GM13976 (cell line): ENCODE measurements around the gene NKX2-4.

ENCODE experiments used
- DNase-seq: peaks from one replicate; pipeline ENCODE4 v3.0.0; 2012; ENCODE audit warnings: low spot score
- in situ Hi-C: fragments of 300-500 bp; cut with MboI; formaldehyde crosslinking; loops from one replicate; pipeline ENCODE4 v1.12.0; 2022; ENCODE audit warnings: low sequenced_read_pairs, mixed read lengths, inconsistent platforms; ENCODE audit not compliant: unreplicated experiment
- TF ChIP-seq, protein P1 (sequence below): IDR thresholded peaks from 2 replicates; pipeline ENCODE4 v1.5.1; 2012; ENCODE audit warnings: borderline replicate concordance, mild to moderate bottlenecking; ENCODE audit not compliant: insufficient read depth; ENCODE audit errors: extremely low read depth, missing control alignments, control extremely low read depth

The NKX2-4 gene

DNA sequence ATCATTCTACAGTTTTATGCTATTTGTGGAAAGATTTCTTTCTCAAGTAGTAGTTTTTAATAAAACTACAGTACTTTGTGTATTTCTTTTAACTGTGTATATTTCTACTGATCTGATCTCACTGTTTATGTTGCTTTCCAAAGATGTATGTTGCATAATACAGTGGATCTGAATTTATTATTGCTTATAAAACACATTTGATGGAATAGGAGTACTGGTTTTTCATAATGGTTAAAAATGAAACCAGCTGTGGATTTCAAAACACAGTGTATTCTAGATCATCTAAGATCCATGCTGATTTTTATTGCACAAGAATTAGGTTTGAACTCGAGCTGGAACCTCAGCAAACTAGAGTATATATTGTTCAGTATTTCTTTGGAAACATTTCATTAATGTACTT is 8.0 kb downstream of the NKX2-4 start:
- no peak for DNase-seq
- TF ChIP-seq, protein P1, sequence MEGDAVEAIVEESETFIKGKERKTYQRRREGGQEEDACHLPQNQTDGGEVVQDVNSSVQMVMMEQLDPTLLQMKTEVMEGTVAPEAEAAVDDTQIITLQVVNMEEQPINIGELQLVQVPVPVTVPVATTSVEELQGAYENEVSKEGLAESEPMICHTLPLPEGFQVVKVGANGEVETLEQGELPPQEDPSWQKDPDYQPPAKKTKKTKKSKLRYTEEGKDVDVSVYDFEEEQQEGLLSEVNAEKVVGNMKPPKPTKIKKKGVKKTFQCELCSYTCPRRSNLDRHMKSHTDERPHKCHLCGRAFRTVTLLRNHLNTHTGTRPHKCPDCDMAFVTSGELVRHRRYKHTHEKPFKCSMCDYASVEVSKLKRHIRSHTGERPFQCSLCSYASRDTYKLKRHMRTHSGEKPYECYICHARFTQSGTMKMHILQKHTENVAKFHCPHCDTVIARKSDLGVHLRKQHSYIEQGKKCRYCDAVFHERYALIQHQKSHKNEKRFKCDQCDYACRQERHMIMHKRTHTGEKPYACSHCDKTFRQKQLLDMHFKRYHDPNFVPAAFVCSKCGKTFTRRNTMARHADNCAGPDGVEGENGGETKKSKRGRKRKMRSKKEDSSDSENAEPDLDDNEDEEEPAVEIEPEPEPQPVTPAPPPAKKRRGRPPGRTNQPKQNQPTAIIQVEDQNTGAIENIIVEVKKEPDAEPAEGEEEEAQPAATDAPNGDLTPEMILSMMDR, result no peak
- in situ Hi-C loops, result no loop called here

DNA sequence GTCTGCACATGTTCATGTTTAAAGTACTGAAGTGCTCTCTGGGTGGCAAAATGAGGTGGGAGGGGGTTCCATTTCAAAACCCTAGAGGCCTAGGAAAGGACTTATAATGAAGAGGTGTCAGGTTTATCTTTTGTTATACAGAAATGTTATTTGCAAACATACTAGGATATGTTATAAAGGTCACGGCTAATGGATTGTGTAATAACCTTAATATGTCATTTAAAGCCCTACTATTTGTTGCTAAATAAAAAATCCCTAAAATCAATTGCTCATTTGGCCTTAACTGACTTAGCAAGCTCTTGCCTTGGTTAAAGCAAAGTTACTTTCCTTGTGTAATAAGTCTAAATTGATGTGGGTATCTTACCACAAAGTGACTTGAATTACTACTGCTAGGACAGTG is 8.8 kb downstream of the NKX2-4 start:
- TF ChIP-seq, protein P1, result no peak
- DNase-seq, result no peak
- in situ Hi-C loops, result no loop called here

DNA sequence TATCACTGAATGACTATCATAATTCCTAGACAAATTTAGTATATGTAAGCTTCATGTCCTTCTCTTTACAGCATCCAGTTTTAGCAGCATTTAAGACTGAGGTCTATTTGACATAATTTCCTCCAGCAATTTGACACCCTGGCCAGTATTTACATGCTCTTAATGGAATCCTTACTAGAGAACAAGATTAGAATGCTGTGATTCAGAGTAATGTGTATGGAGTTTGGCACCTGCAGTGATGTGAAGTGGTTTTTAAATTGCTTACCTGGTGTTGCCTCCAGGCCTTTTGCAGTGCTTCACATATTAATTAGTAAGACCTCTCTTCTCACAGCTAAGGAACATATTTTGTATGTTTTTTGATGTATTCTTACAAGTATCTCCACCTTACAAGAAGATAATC is 9.8 kb downstream of the NKX2-4 start:
- in situ Hi-C loops, result no loop called here
- TF ChIP-seq, protein P1, result no peak
- DNase-seq, result no peak

DNA sequence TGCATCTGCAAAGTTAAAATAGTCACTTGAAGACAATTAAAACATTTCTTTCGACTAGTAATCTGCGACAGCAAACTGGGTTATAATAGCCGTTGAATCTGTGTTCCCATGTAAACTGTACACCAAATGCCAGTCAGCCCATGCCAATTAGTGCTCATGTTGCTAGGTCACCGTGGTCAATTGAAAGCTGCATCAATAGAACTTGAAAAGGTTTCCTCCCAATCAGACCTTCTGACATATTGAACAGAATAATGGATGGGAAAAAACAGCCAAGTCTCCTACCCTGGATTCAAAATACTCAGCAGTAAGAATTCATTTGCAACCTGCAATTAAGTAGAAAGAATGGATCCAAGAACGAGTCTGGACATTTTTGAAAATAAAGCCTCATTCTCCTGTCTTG is 11.2 kb downstream of the NKX2-4 start:
- TF ChIP-seq, protein P1, result no peak
- DNase-seq, result no peak
- in situ Hi-C loops, result no loop called here

DNA sequence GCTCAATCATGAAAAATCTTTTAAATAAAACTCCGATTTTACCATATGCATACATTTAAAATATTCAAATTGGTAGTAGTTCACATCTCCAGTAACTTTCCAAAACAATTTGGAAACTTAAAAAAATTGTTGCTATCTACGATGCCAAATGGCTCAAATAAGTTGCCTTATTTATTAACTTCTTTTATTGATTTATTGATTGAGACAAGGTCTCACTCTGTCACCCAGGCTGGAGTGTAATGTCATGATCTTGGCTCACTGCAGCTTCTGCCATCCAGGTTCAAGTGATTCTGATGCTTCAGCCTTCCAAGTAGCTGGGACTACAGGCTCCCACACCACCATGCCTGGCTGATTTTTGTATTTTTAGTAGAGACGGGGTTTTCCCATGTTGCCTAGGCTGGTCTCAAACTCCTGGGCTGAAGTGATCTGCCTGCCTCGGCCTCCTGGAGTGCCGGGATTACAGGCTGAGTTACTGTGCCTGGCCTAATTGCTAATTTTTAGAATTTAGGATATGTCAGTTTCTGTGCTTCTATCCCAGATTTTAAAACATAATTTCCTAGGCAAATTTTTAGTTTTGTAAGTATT is 12.9 kb downstream of the NKX2-4 start:
- no peak for DNase-seq
- in situ Hi-C loops, result no loop called here
- TF ChIP-seq, protein P1, result no peak

DNA sequence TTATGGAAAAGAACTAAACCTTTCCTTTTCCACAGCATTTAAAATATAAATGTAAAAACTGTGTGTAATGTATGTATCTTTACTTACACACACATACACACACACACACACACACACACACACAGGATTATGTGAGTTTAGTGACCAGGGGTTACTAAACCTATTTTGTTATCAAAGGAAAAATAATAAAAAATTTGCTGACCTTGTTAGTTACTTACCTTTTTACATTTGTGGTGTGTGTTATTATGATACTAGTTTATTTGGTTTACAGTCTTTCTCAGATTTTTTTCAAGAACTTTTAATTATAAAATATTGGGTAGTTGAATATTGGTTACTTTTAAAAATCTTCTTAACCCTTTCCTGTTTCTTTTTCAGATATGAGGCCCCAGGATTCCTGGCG is 15.7 kb downstream of the NKX2-4 start:
- in situ Hi-C loops, result no loop called here
- no peak for DNase-seq
- TF ChIP-seq, protein P1, result no peak
